K562 treated with DMSO at 1 percent for 12 hours (cell line): ENCODE measurements around the gene GOLGA6D. TPM values are rescaled to one million over a fixed set of nuclear protein-coding genes. Genes with fewer than 3 reads are reported as not detected.

Experiments
- total RNA-seq: library from RNA; unstranded; fragments of 300-600 nt; gene quantifications from 2 replicates; pipeline ENCODE4 v1.2.3, GENCODE V29; 2022; ENCODE audit not compliant: insufficient read depth

The GOLGA6D gene
- total RNA-seq: not detected in 2 replicates

DNA sequence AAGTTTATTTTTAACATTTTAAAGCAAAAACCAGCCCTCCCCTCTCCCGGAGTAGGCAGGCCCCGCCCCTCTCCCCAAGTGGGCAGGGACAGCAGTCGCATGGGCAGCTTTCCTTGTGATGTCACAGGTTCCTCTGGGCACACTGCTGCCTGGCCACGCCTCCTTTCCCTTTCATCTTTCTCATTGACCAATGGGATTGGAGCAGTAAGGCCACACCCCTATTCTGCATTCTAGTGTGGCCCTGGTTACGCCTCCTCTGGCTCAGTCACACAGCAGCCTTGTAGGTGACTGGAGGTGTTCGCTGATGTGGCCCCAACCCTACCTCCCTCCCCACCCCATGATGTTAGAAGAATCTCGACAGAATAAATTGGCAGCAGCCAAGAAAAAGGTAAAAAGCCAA lies at the start of gene GOLGA6D:
GOLGA6D (plus strand) TSS at position 264 of the 400 bp plus-strand sequence; CDS start at position 305, 41 bp downstream.

GRCh38 chr15:75258034-75258433 lies 24.6 kb upstream of the GOLGA6D start, which contains the start of gene GOLGA6C:
Gene GOLGA6C (plus strand): TSS chr15:75258334. CDS start chr15:75258599, 265 bp downstream.

GRCh38 chr15:75335705-75336355 lies 53.2 kb downstream of the GOLGA6D start, which contains the start of gene COMMD4:
Gene COMMD4 (plus strand): TSS chr15:75336063. CDS start chr15:75336090, 27 bp downstream.

Other genes with a start within 250 kb of the GOLGA6D start
- gene C15orf39, start 81.0 kb upstream of the GOLGA6D start, total RNA-seq: 24.8 and 45.2 TPM in 2 replicates
- gene GOLGA6C, start 24.5 kb upstream of the GOLGA6D start, total RNA-seq: not detected in 2 replicates
- gene COMMD4, start 53.2 kb downstream of the GOLGA6D start, total RNA-seq: 77.0 and 101 TPM in 2 replicates
- gene NEIL1, start 64.2 kb downstream of the GOLGA6D start, total RNA-seq: 1.5 and 6.3 TPM in 2 replicates
- 36.6 and 70.2 TPM in 2 replicates for gene MAN2C1, start 85.8 kb downstream of the GOLGA6D start, total RNA-seq
- 9.1 and 32.6 TPM in 2 replicates for gene SIN3A, start 168.9 kb downstream of the GOLGA6D start, total RNA-seq